ENCODE results near the gene PNPLA7. TPM values are rescaled to one million over a fixed set of nuclear protein-coding genes. Genes with fewer than 3 reads are reported as not detected.
A peak's percentile ranks its signal among the peaks of the same experiment; 100 is the strongest.

Gene PNPLA7
- total and polyA plus RNA-seq, 10 of the 15 experiments (the other 5 are each of a cell fraction or from before 2014, with no cell fraction given) = 0.04 to 0.85 (median 0.19) TPM; not detected in 1

- no peak for TF ChIP-seq PRDM15 (CRISPR knock-in tag; IDR thresholded peaks at IDR 0.05)
- TF ChIP-seq RFX5 (IDR thresholded peaks at IDR 0.05; ENCODE audit: low read depth, low read length) = no peak
- no peak for TF ChIP-seq KDM1A (IDR thresholded peaks at IDR 0.05; ENCODE audit: borderline replicate concordance)
- TF ChIP-seq POU2F2 (IDR thresholded peaks at IDR 0.05; ENCODE audit: borderline replicate concordance, low read depth, low read length) = no peak
- TF ChIP-seq CEBPZ (IDR thresholded peaks at IDR 0.05; ENCODE audit: low read depth, low read length) = no peak
- TF ChIP-seq BHLHE40 (IDR thresholded peaks at IDR 0.05; ENCODE audit: borderline replicate concordance in 1 of 2, low read depth in 2 of 2, low read length in 1 of 2) = peak; percentile 89 to 96
- TF ChIP-seq SMAD1 (IDR thresholded peaks at IDR 0.05; ENCODE audit: low read depth, partially characterized antibody) = no peak
- TF ChIP-seq NR2C1 (IDR thresholded peaks at IDR 0.05) = no peak
- TF ChIP-seq, protein P1, sequence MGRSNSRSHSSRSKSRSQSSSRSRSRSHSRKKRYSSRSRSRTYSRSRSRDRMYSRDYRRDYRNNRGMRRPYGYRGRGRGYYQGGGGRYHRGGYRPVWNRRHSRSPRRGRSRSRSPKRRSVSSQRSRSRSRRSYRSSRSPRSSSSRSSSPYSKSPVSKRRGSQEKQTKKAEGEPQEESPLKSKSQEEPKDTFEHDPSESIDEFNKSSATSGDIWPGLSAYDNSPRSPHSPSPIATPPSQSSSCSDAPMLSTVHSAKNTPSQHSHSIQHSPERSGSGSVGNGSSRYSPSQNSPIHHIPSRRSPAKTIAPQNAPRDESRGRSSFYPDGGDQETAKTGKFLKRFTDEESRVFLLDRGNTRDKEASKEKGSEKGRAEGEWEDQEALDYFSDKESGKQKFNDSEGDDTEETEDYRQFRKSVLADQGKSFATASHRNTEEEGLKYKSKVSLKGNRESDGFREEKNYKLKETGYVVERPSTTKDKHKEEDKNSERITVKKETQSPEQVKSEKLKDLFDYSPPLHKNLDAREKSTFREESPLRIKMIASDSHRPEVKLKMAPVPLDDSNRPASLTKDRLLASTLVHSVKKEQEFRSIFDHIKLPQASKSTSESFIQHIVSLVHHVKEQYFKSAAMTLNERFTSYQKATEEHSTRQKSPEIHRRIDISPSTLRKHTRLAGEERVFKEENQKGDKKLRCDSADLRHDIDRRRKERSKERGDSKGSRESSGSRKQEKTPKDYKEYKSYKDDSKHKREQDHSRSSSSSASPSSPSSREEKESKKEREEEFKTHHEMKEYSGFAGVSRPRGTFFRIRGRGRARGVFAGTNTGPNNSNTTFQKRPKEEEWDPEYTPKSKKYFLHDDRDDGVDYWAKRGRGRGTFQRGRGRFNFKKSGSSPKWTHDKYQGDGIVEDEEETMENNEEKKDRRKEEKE (IDR thresholded peaks at IDR 0.05) = no peak
- no peak for TF ChIP-seq BMI1 (IDR thresholded peaks at IDR 0.05; ENCODE audit: borderline replicate concordance)
- TF ChIP-seq DPF2 (IDR thresholded peaks at IDR 0.05) = peak; percentile 68
- no peak for TF ChIP-seq TCF7 (IDR thresholded peaks at IDR 0.05; ENCODE audit: borderline replicate concordance)
- TF ChIP-seq BACH1 (IDR thresholded peaks at IDR 0.05; ENCODE audit: borderline replicate concordance) = no peak; the same call in 1 of the 2 replicates
- TF ChIP-seq HDAC6 (IDR thresholded peaks at IDR 0.05; ENCODE audit: unreplicated experiment) = no peak
- peak; percentile 67 for TF ChIP-seq SP1 (IDR thresholded peaks at IDR 0.05; ENCODE audit: low read depth, low read length)
- TF ChIP-seq NR2F1 (conservative IDR thresholded peaks at IDR 0.05) = no peak
- TF ChIP-seq PML (IDR thresholded peaks at IDR 0.05; ENCODE audit: low read length) = no peak
- no peak for TF ChIP-seq ZBED1 (IDR thresholded peaks at IDR 0.05; ENCODE audit: borderline replicate concordance)
- TF ChIP-seq RB1 (IDR thresholded peaks at IDR 0.05; ENCODE audit: borderline replicate concordance) = no peak
- 0 out of 2 replicates have a peak, but pooled peaks have one; percentile 24 for TF ChIP-seq BCL11A (IDR thresholded peaks at IDR 0.05; ENCODE audit: low read depth, low read length)
- TF ChIP-seq BRCA1 (IDR thresholded peaks at IDR 0.05; ENCODE audit: low read depth, low read length) = no peak
- TF ChIP-seq JUND (IDR thresholded peaks at IDR 0.05; ENCODE audit: low read depth, low read length) = no peak
- TF ChIP-seq SREBF2 (IDR thresholded peaks at IDR 0.05; ENCODE audit: low read length) = no peak
These were observed 88.4 kb downstream of the PNPLA7 start (continued) for GRCh38 chr9:137461663-137462395.

Data from GM12878 (cell line).